GM12801 (cell line): ENCODE results near the gene CHMP1B.

ENCODE experiments used
- CTCF ChIP-seq: IDR thresholded peaks from one replicate; pipeline ENCODE4 v1.5.1; 2011; ENCODE audit warnings: control low read depth; ENCODE audit not compliant: insufficient read length; ENCODE audit errors: extremely low read depth

CHMP1B gene

DNA sequence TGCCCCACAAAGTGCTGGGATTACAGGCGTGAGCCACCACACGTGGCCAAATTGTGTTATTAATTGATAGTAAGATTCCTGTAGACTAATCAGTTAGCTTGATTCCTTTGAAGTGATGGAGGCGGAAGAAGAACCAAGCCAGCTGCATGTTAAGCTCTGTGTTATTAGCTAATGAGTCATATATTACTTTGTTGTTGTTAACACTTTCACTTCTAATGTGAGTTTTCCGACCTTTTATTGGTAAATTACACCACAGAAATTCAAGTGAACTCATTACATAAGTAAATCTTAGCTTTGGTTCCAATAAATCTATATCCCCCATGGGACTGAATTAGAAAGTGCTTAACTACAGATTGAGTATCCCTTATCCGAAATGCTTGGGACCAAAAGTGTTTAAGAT is 20.3 kb downstream of the CHMP1B start:
- TF ChIP-seq CTCF: no peak

DNA sequence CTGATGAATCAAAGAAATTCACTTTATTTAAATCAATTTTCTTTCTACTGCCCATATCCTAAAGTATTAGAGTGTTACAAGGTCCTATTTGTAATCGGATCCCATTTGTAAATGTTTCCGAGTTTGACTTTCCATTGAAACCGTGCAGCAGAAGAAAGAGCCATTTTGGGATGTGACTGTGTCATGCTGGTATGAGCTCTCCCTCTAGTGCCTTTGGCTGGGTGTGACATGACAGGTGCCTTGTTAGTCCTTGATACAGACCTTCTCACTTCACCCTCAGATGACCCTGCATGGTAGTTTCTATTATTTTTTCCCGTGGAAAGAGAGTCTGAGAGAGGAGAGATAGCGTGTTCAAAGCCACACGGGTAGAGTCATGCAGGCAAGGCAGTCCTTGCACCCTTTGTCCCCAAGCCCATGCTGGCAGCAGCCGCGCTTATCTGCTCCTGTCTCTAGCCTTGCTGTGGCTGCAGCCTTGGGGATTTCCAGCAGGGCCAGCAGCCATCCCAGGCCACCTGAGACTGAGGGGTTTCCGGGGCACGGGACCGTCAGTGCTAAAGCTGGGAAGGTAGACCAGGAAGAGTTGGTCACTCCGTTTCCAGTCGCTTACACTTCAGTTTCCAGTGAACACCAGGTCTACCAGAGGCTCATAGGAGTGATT is 21.4 kb downstream of the CHMP1B start:
- no peak for TF ChIP-seq CTCF

- no peak for TF ChIP-seq CTCF
Observed at GRCh38 chr18:11873670-11874340, 22.6 kb downstream of the CHMP1B start.

DNA sequence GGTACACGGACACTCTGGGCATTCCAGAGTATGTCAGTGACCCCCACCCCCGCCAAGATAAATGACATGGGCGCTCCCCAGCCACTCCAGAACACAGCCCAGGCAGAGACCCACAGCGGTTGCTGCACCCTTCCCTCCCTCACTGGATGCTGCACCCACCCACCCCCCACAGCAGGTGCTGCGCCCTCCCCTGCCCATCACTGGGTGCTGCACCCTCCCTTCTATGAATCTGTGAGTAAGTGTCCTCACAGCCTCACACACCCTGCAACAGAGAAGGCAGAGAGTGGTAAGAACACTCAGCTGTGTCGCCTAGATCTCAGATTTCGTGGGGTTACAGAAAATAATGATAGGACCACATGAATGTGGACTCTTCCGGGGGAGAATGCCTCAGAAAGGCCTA is 23.5 kb downstream of the CHMP1B start:
- no peak for TF ChIP-seq CTCF

DNA sequence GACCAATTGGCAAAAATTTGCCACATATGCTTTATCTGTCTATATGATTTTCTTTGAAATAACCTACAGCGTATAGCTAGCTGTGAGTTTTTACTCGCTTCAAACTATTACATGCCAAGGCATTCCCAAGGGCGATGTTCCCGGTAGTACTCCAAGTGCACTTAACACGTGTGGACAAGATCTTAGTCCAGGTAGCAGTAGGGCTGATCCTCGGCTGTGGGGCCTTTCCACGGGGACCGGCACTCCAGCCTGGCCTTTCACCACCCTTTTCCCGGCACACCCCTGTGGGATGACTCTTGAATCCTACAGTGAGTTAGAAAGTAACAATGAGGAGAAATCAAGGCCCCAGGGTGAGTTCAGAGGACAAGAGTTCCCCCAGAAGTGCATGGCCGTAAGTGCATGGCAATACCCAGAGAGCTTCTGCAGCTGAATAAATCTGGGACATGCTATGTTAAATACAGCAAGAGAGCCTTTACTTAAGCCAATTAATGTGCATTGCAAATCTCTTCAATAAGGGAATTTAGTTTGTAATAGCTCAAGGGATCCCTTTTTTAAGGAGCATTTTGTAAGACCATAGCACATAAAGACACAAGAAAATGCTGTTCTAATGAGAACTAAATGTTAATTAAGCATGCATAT is 26.4 kb downstream of the CHMP1B start:
- no peak for TF ChIP-seq CTCF

GRCh38 chr18:11880586-11881304 is 29.5 kb downstream of the CHMP1B start:
- TF ChIP-seq CTCF: no peak

- TF ChIP-seq CTCF: no peak
Observed at GRCh38 chr18:11882636-11883035, 31.4 kb downstream of the CHMP1B start.
